WERI-Rb-1 (cell line): ENCODE results near the gene RERE.
"Not testable (repeated sequence)": the region's sequence is repeated elsewhere in the genome, so short reads cannot be mapped to it uniquely, and the experiment has no call there.

Experiments used
- DNase-seq: peaks from one replicate; pipeline ENCODE4 v3.0.0-alpha.2; 2020
- H3K27ac ChIP-seq: fragments of 250-450 bp; sonication (Bioruptor Pico); 2 replicates; pipeline ENCODE4 v1.5.1; 2020; ENCODE audit warnings: mild to moderate bottlenecking, moderate library complexity
- H3K27me3 ChIP-seq: fragments of 250-450 bp; sonication (Bioruptor Pico); 2 replicates; pipeline ENCODE4 v1.5.1; 2021; ENCODE audit warnings: mild to moderate bottlenecking, low read depth, moderate library complexity; ENCODE audit not compliant: insufficient read depth, severe bottlenecking
- H3K36me3 ChIP-seq: fragments of 250-450 bp; sonication (Bioruptor Pico); 2 replicates; pipeline ENCODE4 v1.5.1; 2020; ENCODE audit warnings: mild to moderate bottlenecking, moderate library complexity
- H3K4me3 ChIP-seq: 2 replicates; pipeline ENCODE4 v1.5.1; 2011; ENCODE audit warnings: low read depth, mild to moderate bottlenecking, control low read depth, low read length
- H3K9me3 ChIP-seq: fragments of 250-450 bp; sonication (Bioruptor Pico); 2 replicates; pipeline ENCODE4 v1.5.1; 2021; ENCODE audit warnings: mild to moderate bottlenecking, moderate library complexity; ENCODE audit not compliant: severe bottlenecking
- TF ChIP-seq, protein P1 (sequence below): IDR thresholded peaks from 2 replicates; pipeline ENCODE4 v1.5.1; 2011; ENCODE audit warnings: low read depth, mild to moderate bottlenecking, control low read depth, inconsistent platforms, low read length

The RERE gene

DNA sequence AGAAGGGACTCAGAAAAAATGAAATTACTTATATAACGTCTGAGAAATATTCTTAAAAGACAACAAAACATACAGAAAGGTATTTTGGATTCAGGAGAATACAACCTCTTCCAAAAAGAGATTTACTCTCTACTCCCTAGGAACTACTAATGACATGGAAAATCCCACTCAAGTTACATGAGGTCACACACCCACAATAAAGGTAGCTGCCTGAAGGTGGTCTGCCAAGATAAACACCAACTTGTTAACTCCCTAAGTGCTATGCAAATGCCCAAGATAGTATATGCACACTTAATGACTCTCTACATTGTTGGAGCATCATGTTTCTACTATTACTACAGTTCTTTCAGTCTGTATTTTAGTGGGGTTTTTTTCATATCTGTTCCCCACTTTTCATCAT is 26.5 kb downstream of the RERE start:
- TF ChIP-seq, protein P1, sequence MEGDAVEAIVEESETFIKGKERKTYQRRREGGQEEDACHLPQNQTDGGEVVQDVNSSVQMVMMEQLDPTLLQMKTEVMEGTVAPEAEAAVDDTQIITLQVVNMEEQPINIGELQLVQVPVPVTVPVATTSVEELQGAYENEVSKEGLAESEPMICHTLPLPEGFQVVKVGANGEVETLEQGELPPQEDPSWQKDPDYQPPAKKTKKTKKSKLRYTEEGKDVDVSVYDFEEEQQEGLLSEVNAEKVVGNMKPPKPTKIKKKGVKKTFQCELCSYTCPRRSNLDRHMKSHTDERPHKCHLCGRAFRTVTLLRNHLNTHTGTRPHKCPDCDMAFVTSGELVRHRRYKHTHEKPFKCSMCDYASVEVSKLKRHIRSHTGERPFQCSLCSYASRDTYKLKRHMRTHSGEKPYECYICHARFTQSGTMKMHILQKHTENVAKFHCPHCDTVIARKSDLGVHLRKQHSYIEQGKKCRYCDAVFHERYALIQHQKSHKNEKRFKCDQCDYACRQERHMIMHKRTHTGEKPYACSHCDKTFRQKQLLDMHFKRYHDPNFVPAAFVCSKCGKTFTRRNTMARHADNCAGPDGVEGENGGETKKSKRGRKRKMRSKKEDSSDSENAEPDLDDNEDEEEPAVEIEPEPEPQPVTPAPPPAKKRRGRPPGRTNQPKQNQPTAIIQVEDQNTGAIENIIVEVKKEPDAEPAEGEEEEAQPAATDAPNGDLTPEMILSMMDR: no peak
- no peak overlapping the region for H3K27ac ChIP-seq
- H3K36me3 ChIP-seq: peaks cover 4% of the 10 kb centered on the region
- no peak overlapping the region for H3K4me3 ChIP-seq
- no peak for DNase-seq
- no peaks in the 10 kb centered on the region for H3K27me3 ChIP-seq
- H3K9me3 ChIP-seq: no peaks in the 10 kb centered on the region

DNA sequence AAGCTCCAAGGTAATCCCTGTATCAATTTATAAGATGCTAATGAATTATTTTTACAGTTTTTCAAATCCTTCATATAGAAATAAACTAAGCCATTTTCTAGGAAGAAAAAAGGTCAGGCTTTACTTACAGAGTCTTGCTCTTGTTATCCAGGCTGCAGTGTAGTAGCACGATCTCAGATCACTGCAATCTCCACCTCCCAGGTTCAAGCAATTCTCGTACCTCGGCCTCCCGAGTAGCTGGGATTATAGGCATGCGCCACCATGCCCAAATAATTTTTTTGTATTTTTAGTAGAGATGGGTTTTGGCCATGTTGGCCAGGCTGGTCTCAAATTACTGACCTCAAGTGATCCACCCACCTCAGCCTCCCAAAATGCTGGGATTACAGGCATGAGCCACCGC is 27.0 kb downstream of the RERE start:
- no peak overlapping the region for H3K27ac ChIP-seq
- H3K9me3 ChIP-seq: no peaks in the 10 kb centered on the region
- no peak overlapping the region for H3K4me3 ChIP-seq
- no peaks in the 10 kb centered on the region for H3K27me3 ChIP-seq
- H3K36me3 ChIP-seq: peaks cover 4% of the 10 kb centered on the region
- TF ChIP-seq, protein P1: no peak
- DNase-seq: no peak

DNA sequence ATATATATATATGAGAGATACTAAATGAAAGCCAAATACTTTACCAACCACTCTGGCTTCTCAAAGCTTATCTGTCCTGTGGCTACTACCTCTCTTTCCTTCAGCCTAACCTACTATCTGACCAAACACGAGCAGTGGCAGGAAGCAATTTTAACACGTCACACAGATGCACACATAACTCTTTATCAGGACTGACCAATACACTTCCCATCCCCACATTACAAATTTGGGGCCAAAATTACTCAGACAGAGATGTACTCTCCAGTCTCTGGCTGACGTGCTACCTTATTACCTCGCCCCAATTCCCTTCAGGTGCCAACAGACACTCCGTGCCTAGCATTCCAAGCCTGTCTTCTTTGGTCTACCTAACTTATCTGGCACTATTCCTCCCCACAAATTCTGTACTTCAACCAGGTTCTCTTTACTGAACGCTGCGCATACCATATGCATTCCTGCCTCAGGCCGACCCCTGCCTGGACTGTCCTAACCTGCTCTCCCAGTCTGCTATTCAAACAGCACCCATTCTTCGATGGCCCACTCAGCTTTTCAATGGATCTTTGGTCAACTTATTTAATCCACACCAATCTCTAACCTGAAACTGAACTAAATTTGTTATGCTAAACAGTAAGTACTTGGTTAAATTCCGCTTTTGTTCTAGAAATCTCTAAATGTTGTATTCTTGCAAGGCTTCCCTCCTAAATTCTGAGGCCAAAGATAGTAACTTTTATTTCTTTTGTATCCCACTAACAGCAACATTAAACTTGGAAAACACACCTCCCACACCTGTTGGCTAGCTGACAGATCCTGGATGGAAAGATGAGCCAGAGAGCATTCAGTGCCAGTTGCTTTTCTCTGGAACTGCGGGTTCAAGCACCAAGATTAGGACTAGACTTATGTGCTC is 27.9 kb downstream of the RERE start:
- no peak overlapping the region for H3K4me3 ChIP-seq
- TF ChIP-seq, protein P1: no peak
- no peak for DNase-seq
- H3K9me3 ChIP-seq: no peaks in the 10 kb centered on the region
- H3K36me3 ChIP-seq: peaks cover 4% of the 10 kb centered on the region
- no peak overlapping the region for H3K27ac ChIP-seq
- no peaks in the 10 kb centered on the region for H3K27me3 ChIP-seq

DNA sequence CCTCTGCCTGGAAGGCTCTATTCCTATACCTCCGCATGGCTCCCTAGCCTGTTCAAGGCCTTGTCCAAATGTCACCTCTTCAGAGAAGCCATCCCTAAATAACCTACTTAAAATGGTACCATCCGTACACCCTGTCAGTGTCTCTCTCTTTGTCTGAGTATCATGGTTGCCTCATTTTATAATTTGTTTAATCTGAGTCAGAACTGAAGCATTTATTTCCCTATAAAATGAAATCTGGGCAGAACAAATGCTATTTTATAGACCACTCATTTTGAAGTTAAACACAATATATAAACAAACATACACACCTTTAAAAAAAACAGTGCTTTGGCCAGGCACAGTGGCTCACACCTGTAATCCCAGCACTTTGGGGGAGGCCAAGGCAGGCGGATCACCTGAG is 30.2 kb downstream of the RERE start:
- Histone ChIP-seq H3K4me3 (no peak overlapping the region), H3K27me3 (no peaks in the 10 kb centered on the region), H3K9me3 (no peaks in the 10 kb centered on the region), H3K36me3 (peaks cover 4% of the 10 kb centered on the region), H3K27ac (no peak overlapping the region)
- TF ChIP-seq, protein P1: no peak
- DNase-seq: no peak

DNA sequence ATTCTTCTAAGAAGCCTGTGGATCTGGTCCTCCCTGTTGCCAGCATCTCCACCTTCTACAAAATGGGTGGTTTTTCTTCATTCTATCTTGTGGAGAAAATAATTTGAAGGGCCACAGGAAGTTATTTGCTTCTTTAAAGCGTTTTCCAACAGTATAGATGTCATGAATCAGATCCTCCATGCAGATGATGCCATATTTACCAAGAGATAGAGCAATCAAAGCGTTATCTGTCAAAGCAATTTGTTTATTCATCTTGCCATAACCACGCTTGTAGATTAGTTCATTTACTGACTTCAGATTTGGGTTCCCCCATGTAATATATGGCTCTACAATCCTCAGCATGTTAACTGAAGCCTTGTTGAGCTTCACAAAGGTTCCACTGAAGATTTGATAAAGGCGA is 31.2 kb downstream of the RERE start:
- not testable (repeated sequence) for H3K27me3 ChIP-seq, H3K4me3 ChIP-seq, H3K9me3 ChIP-seq, DNase-seq, H3K36me3 ChIP-seq, H3K27ac ChIP-seq

DNA sequence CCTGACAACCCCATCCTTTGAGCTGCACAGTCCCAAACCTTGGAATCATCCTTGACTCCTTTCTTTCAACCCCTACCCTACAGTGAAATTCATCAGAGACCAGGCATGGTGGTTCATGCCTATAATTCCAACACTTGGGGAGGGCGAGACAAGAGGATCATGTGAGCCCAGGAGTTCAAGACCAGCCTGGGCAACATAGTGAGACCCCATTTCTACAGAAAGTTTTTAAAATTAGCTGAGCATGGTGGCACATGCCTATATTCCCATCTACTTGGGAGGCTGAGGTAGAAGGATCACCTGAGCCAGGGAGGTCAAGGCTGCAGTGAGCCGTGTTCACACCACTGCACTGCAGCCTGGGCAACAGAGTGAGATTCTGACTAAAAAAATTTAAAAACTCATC is 34.5 kb downstream of the RERE start:
- Histone ChIP-seq H3K27me3 (no peaks in the 10 kb centered on the region), H3K27ac (no peak overlapping the region), H3K9me3 (no peaks in the 10 kb centered on the region), H3K36me3 (peaks cover 9% of the 10 kb centered on the region), H3K4me3 (no peak overlapping the region)
- no peak for DNase-seq
- TF ChIP-seq, protein P1: no peak
